A549 (cell line): ENCODE results near the gene FMNL3. TPM values are rescaled to one million over a fixed set of nuclear protein-coding genes. Genes with fewer than 3 reads are reported as not detected.

Experiments used
- ATAC-seq, 2 experiments: fragments of 200-7000 bp in 1 of 2; fragments of >200 bp in 1 of 2; cut with Nextera tagmentation in 1 of 2; cut with Tn5 transposase in 1 of 2; 3 replicates each; pipeline versions ENCODE4 v1.8.0 to v1.9.1; 2018 to 2020; ENCODE audit warnings: mild to moderate bottlenecking in 1 of 2, moderate library complexity in 1 of 2
- CTCF ChIA-PET: fragments of 300-600 bp; sonication (Branson Sonifier 250); formaldehyde crosslinking; extraction: SDS; loops from one replicate; lab custom pipeline; 2021; ENCODE audit warnings: antibody characterized with exemption, inconsistent platforms; lab: Yijun Ruan, JAX
- POLR2A ChIA-PET: fragments of 350-600 bp; formaldehyde crosslinking; extraction: SDS; loops from one replicate; lab custom pipeline; 2021; ENCODE audit warnings: antibody characterized with exemption, inconsistent platforms; lab: Yijun Ruan, JAX
- DNase-seq, 2 experiments: peaks; one replicate each; pipeline versions ENCODE4 v3.0.0 to v3.0.0-alpha.2; 2011 to 2016; ENCODE audit warnings: low read depth in 1 of 2, low spot score in 1 of 2
- FAIRE-seq: peaks from 2 replicates; lab custom pipeline; 2011; peaks lifted over from hg19 to GRCh38; lab: Jason Lieb, UNC
- H3K27ac ChIP-seq, 2 experiments: fragments of >200 bp; sonication (Bioruptor Twin); formaldehyde crosslinking; 3 replicates each; pipeline ENCODE4 v1.5.1; 2016 to 2017
- H3K4me1 ChIP-seq: fragments of >200 bp; sonication (Bioruptor Twin); formaldehyde crosslinking; 3 replicates; pipeline ENCODE4 v1.6.1; 2016
- H3K4me2 ChIP-seq: fragments of >200 bp; sonication (Bioruptor Twin); formaldehyde crosslinking; 3 replicates; pipeline ENCODE4 v1.6.1; 2016
- H3K4me3 ChIP-seq: fragments of >200 bp; sonication (Bioruptor Twin); formaldehyde crosslinking; 3 replicates; pipeline ENCODE4 v1.5.1; 2016
- H3K9me3 ChIP-seq: fragments of >200 bp; sonication (Bioruptor Twin); formaldehyde crosslinking; 3 replicates; pipeline ENCODE4 v1.6.1; 2016
- CBX8 ChIP-seq: fragments of 200-600 bp; sonication (generic); IDR thresholded peaks from 2 replicates; pipeline ENCODE4 v1.6.1; 2016
- CEBPB ChIP-seq, 2 experiments: fragments of >200 bp in 1 of 2; sonication (Bioruptor Twin) in 1 of 2; formaldehyde crosslinking in 1 of 2; IDR thresholded peaks; 2 replicates each; pipeline ENCODE4 v1.6.1; 2012 to 2016
- GATA3 ChIP-seq: IDR thresholded peaks from 2 replicates; pipeline ENCODE4 v1.6.1; 2012; ENCODE audit warnings: borderline replicate concordance
- HOXB13 ChIP-seq: fragments of 250-450 bp; sonication (Bioruptor Pico); IDR thresholded peaks from 2 replicates; pipeline ENCODE4 v1.5.0; 2020; ENCODE audit warnings: low read depth, mild to moderate bottlenecking, moderate library complexity
- JUN ChIP-seq, 2 experiments: fragments of >200 bp; sonication (Bioruptor Twin); formaldehyde crosslinking; IDR thresholded peaks; 2 replicates in 1 of 2; 3 replicates in 1 of 2; pipeline ENCODE4 v1.6.1; 2016 to 2017
- MAZ ChIP-seq: fragments of 150-350 bp; IDR thresholded peaks from 2 replicates; pipeline ENCODE4 v1.6.1; 2014; ENCODE audit warnings: antibody characterized with exemption, low read depth, low read length, borderline replicate concordance
- RAD21 ChIP-seq, 2 experiments: fragments of >200 bp in 1 of 2; sonication (Bioruptor Twin) in 1 of 2; formaldehyde crosslinking in 1 of 2; IDR thresholded peaks in 1 of 2; conservative IDR thresholded peaks in 1 of 2; 2 replicates in 1 of 2; 3 replicates in 1 of 2; pipeline ENCODE4 v1.6.1; 2012 to 2018; ENCODE audit warnings: inconsistent platforms in 1 of 2
- RARB ChIP-seq: fragments of 250-450 bp; sonication (Bioruptor Pico); IDR thresholded peaks from 2 replicates; pipeline ENCODE4 v1.8.0; 2021; ENCODE audit warnings: mild to moderate bottlenecking, moderate library complexity
- RCOR1 ChIP-seq: fragments of 150-350 bp; IDR thresholded peaks from 2 replicates; pipeline ENCODE4 v1.6.1; 2014; ENCODE audit warnings: antibody characterized with exemption, low read length, low read depth
- TFCP2L1 ChIP-seq: fragments of 250-450 bp; sonication (Bioruptor Pico); IDR thresholded peaks from 2 replicates; pipeline ENCODE4 v1.5.0; 2021; ENCODE audit warnings: mild to moderate bottlenecking
- TP53 ChIP-seq: fragments of 250-450 bp; sonication (Bioruptor Pico); IDR thresholded peaks from 2 replicates; pipeline ENCODE4 v1.5.0; 2021; ENCODE audit warnings: mild to moderate bottlenecking, moderate library complexity
- ZFP36 ChIP-seq: fragments of 450-650 bp; IDR thresholded peaks from 2 replicates; pipeline ENCODE4 v1.6.1; 2014; ENCODE audit warnings: borderline replicate concordance; ENCODE audit not compliant: partially characterized antibody
- ZSCAN20 ChIP-seq: fragments of 250-450 bp; sonication (Bioruptor Pico); IDR thresholded peaks from 2 replicates; pipeline ENCODE4 v1.8.0; 2022; ENCODE audit warnings: mild to moderate bottlenecking, moderate library complexity
- WGBS: methylation state at CpG from one replicate; pipeline ENCODE4 v1.1.6; 2017; ENCODE audit errors: missing lambda C conversion rate; 5-methylcytosine and 5-hydroxymethylcytosine counted together
- polyA plus RNA-seq, 4 experiments: library from polyadenylated mRNA; depleted of rRNA in 3 of 4; stranded (reverse); fragments of >200 nt; fragmentation: RNase III in 1 of 4; extraction: RNeasy Plus Mini Kit Qiagen cat#74134 plus additional on column Dnase treatment in 1 of 4; gene quantifications; 2 replicates in 3 of 4; 3 replicates in 1 of 4; pipeline ENCODE4 v1.2.3, GENCODE V29; 2011 to 2017
- TF ChIP-seq, protein P1 (sequence below): IDR thresholded peaks from 2 replicates; pipeline ENCODE4 v1.6.1; 2012
- TF ChIP-seq, protein P2 (sequence below): fragments of >200 bp; sonication (Bioruptor Twin); formaldehyde crosslinking; IDR thresholded peaks from 2 replicates; pipeline ENCODE4 v1.6.1; 2016
- TF ChIP-seq, protein P3 (sequence below): fragments of 250-450 bp; sonication (Bioruptor Pico); IDR thresholded peaks from 2 replicates; pipeline ENCODE4 v1.5.0; 2021; ENCODE audit warnings: mild to moderate bottlenecking, moderate library complexity, borderline replicate concordance
- TF ChIP-seq, protein P4 (sequence below): fragments of >200 bp; sonication (Bioruptor Twin); formaldehyde crosslinking; IDR thresholded peaks from 3 replicates; pipeline ENCODE4 v1.6.1; 2016
- TF ChIP-seq, protein P5 (sequence below): fragments of 150-350 bp; IDR thresholded peaks from 2 replicates; pipeline ENCODE4 v1.6.1; 2014; ENCODE audit warnings: low read depth, mild to moderate bottlenecking, low read length

The FMNL3 gene
- polyA plus RNA-seq, 2 of the 4 experiments (the other 2 are of a cell fraction), result 1.7 TPM

DNA sequence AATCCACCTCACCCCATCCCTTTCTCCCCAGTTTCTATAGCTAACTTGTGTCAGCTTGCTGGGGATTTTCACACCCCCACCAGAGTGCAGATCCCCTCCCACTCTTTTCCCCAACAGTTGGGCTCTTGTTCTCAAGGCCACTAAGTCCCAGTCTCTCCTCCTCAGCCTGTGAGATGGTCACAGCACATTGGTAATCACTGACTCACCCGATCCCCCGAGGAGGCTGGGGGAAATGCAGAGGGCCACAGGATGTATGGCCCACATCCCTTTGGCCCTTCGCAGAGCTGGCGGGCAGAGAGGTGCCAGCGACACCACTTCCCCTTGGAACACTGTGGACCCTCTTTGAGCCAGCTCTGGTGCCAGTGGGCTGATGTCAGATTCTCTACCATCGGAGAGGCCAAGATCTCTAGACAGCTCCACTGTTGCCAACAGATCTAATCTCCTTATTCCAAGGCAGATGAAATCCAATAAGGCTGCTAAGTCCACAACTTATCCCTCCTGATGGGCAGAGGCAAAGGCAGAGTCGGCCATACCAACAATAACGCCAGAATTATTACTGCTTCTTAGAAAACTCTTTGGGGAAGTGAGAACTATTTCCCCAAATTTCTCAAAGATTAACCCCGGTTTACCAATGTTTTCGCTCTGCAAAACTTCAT, 1.6 kb downstream of the FMNL3 start (continued):
- TF ChIP-seq, protein P1, sequence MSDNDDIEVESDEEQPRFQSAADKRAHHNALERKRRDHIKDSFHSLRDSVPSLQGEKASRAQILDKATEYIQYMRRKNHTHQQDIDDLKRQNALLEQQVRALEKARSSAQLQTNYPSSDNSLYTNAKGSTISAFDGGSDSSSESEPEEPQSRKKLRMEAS, result no peak
- TF ChIP-seq, protein P2, sequence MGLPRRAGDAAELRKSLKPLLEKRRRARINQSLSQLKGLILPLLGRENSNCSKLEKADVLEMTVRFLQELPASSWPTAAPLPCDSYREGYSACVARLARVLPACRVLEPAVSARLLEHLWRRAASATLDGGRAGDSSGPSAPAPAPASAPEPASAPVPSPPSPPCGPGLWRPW, result no peak
- TF ChIP-seq, protein P3, sequence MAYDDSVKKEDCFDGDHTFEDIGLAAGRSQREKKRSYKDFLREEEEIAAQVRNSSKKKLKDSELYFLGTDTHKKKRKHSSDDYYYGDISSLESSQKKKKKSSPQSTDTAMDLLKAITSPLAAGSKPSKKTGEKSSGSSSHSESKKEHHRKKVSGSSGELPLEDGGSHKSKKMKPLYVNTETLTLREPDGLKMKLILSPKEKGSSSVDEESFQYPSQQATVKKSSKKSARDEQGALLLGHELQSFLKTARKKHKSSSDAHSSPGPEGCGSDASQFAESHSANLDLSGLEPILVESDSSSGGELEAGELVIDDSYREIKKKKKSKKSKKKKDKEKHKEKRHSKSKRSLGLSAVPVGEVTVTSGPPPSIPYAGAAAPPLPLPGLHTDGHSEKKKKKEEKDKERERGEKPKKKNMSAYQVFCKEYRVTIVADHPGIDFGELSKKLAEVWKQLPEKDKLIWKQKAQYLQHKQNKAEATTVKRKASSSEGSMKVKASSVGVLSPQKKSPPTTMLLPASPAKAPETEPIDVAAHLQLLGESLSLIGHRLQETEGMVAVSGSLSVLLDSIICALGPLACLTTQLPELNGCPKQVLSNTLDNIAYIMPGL (CRISPR knock-in tag), result no peak
- TF ChIP-seq, protein P4, sequence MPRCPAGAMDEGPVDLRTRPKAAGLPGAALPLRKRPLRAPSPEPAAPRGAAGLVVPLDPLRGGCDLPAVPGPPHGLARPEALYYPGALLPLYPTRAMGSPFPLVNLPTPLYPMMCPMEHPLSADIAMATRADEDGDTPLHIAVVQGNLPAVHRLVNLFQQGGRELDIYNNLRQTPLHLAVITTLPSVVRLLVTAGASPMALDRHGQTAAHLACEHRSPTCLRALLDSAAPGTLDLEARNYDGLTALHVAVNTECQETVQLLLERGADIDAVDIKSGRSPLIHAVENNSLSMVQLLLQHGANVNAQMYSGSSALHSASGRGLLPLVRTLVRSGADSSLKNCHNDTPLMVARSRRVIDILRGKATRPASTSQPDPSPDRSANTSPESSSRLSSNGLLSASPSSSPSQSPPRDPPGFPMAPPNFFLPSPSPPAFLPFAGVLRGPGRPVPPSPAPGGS, result no peak

DNA sequence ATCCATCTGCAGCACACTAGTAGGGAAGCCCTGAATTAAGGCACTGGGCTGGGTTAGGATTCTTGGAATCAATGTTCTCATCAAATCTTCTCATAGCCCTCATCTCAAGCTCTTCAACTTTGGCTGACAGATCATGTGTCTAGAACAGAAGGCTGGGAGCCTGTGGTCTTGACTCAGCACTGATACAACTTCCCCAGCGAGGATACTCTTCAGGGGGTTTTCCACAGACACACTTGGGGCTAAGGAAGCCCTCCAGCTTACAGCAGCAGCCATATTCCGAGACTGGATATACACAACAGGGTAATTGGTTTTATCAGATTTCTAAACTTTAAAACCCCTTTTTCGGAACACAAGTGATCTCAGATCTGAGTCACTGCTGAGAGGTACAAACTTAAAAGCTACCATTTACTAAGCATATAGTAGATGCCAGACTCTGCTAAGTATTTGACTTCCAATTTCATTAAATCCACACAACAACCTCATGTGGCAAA, 3.5 kb downstream of the FMNL3 start:
- 80% methylated on average over 3 of the region's 3 CpGs for WGBS
- no peak overlapping the region for H3K27ac ChIP-seq
- CTCF ChIA-PET, result interaction anchor here (0.7 to 18.6 kb wide), 13 partner anchors 8 to 345 kb away, joined by 3 to 260 read pairs (median 3); partner anchors contain the start of genes PRPF40B and TMBIM6
- no peak overlapping the region for H3K4me2 ChIP-seq
- 0 out of 3 replicates have a peak, but pooled peaks cover 5% of the 10 kb centered on the region for H3K4me1 ChIP-seq
- no peak for ATAC-seq
- TF ChIP-seq MAZ (no peak), HOXB13 (no peak), CEBPB (IDR thresholded peaks at IDR 0.05) (no peak), ZFP36 (no peak), CBX8 (no peak), TFCP2L1 (CRISPR knock-in tag) (no peak), RARB (CRISPR knock-in tag) (no peak)
- TF ChIP-seq, protein P3 (CRISPR knock-in tag), result no peak
- TF ChIP-seq, all 56 proteins: peak for 0
- H3K4me3 ChIP-seq, result no peak overlapping the region
- H3K9me3 ChIP-seq, result peaks cover 7% of the 10 kb centered on the region; the same call in 1 of the 3 replicates
- FAIRE-seq (no peak), DNase-seq (no peak)
- POLR2A ChIA-PET, result interaction anchor here (0.9 kb wide), 1 partner anchor 125 kb away, joined by 3 read pairs; the partner anchor contains the start of gene NCKAP5L

DNA sequence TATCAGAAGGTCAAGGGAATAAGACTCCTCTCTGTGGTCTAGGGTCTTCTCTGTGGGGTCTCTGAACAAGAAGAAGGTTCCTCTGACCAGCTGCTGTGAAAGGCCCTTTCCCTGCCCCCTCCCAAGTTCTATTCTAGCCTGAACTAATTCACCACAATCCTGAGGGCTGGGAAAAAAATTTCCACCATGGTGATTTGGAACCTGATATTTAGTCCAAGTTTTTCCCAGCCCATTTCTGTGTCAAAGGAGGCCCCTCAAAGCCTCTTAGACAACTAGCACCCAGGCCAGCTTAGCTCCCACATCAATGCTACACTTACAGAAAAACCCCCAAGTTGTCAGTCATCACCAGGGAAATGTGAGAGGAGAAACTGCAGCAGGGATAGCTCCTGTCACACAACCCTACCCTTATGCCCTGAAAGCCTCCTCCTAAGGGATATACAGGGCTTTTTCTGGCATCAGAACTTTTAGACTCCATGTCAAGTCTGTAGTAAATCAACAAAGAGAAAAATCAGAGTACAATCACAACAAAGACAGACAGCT, 4.5 kb downstream of the FMNL3 start:
- Histone ChIP-seq H3K4me2 (no peak overlapping the region), H3K27ac (no peak overlapping the region), H3K4me3 (no peak overlapping the region), H3K4me1 (0 out of 3 replicates have a peak, but pooled peaks cover 6% of the 10 kb centered on the region), H3K9me3 (peaks cover under 1% of the 10 kb centered on the region; the same call in 1 of the 3 replicates)
- ATAC-seq (no peak), FAIRE-seq (no peak), DNase-seq (no peak)
- TF ChIP-seq JUN (IDR thresholded peaks at IDR 0.05) (no peak), CBX8 (no peak), RARB (CRISPR knock-in tag) (no peak), RAD21 (conservative IDR thresholded peaks at IDR 0.05 in 1 of 2, IDR thresholded peaks at IDR 0.05 in 1 of 2) (no peak), RCOR1 (no peak), ZSCAN20 (CRISPR knock-in tag) (no peak), TP53 (no peak), GATA3 (no peak)
- TF ChIP-seq, protein P5, sequence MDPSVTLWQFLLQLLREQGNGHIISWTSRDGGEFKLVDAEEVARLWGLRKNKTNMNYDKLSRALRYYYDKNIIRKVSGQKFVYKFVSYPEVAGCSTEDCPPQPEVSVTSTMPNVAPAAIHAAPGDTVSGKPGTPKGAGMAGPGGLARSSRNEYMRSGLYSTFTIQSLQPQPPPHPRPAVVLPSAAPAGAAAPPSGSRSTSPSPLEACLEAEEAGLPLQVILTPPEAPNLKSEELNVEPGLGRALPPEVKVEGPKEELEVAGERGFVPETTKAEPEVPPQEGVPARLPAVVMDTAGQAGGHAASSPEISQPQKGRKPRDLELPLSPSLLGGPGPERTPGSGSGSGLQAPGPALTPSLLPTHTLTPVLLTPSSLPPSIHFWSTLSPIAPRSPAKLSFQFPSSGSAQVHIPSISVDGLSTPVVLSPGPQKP, result no peak
- TF ChIP-seq, protein P4, result no peak
- TF ChIP-seq, protein P2, result no peak
- ChIA-PET CTCF (interaction anchor here (1.2 to 18.6 kb wide), 8 partner anchors 10 to 344 kb away, joined by 3 to 260 read pairs (median 6); partner anchors contain the start of gene TMBIM6), POLR2A (no interaction called here)
